HG03439 (cell line): Measurements from ENCODE around the gene AJUBA.
"Not testable (repeated sequence)": the region's sequence is repeated elsewhere in the genome, so short reads cannot be mapped to it uniquely, and the experiment has no call there.

Experiments
- ATAC-seq: cut with Tn5 transposase; IDR thresholded peaks from one replicate; pipeline ENCODE4 v1.9.1; 2021; ENCODE audit warnings: mild to moderate bottlenecking, moderate library complexity; ENCODE audit not compliant: unreplicated experiment

AJUBA gene

GRCh38 chr14:22982477-22983245, at the start of gene AJUBA:
AJUBA (minus strand) TSS chr14:22982551; CDS start chr14:22982266, 285 bp downstream.
- no peak for ATAC-seq

GRCh38 chr14:23030936-23031335, 48.6 kb upstream of the AJUBA start:
- ATAC-seq, result no peak

GRCh38 chr14:23028799-23029198, 46.4 kb upstream of the AJUBA start:
- ATAC-seq, result no peak

GRCh38 chr14:23025151-23025814, 42.9 kb upstream of the AJUBA start:
- ATAC-seq, result no peak

- ATAC-seq, result no peak
These were observed 42.3 kb upstream of the AJUBA start for GRCh38 chr14:23024612-23025075.

- no peak for ATAC-seq
These were observed 41.4 kb upstream of the AJUBA start for GRCh38 chr14:23023795-23024152.

- ATAC-seq, result no peak
These were observed 40.9 kb upstream of the AJUBA start for GRCh38 chr14:23023022-23023794.

GRCh38 chr14:23021889-23022442, 39.6 kb upstream of the AJUBA start:
- ATAC-seq, result no peak

GRCh38 chr14:23021434-23021833, 39.1 kb upstream of the AJUBA start:
- no peak for ATAC-seq

- ATAC-seq, result no peak
These were observed 38.1 kb upstream of the AJUBA start for GRCh38 chr14:23020143-23021128.

GRCh38 chr14:23018107-23018506, 35.8 kb upstream of the AJUBA start:
- no peak for ATAC-seq

GRCh38 chr14:23017091-23017490, 34.7 kb upstream of the AJUBA start:
- no peak for ATAC-seq

- ATAC-seq, result no peak
These were observed 33.3 kb upstream of the AJUBA start for GRCh38 chr14:23015618-23016017.

GRCh38 chr14:23013749-23014054, 31.4 kb upstream of the AJUBA start:
- not testable (repeated sequence) for ATAC-seq

GRCh38 chr14:23013054-23013748, 30.9 kb upstream of the AJUBA start:
- no peak for ATAC-seq

GRCh38 chr14:23009939-23010726, 27.8 kb upstream of the AJUBA start, which contains the start of gene C14orf93:
C14orf93 (minus strand) TSS chr14:23010143; CDS start chr14:22999023, 11,120 bp downstream.
- ATAC-seq, result peak; percentile 30

GRCh38 chr14:23009483-23009938, 27.2 kb upstream of the AJUBA start:
- ATAC-seq, result no peak

- ATAC-seq, result no peak
These were observed 26.5 kb upstream of the AJUBA start for GRCh38 chr14:23008831-23009230.
